ENCODE results near the gene TAS1R3. TPM values are rescaled to one million over a fixed set of nuclear protein-coding genes. Genes with fewer than 3 reads are reported as not detected.

TAS1R3 gene
- total and polyA plus RNA-seq, 2 donors (not counting 1 experiment from before 2014, with no cell fraction given): 4.1 to 11.7 TPM

GRCh38 chr1:1307923-1308755 lies 22.9 kb upstream of the TAS1R3 start, which contains the start of the genes ACAP3 and PUSL1:
Gene ACAP3, minus strand, starts transcription at chr1:1307930. Its CDS starts 115 bp downstream, at chr1:1307815.
Gene PUSL1, plus strand, starts transcription at chr1:1308597. Its CDS starts 47 bp downstream, at chr1:1308644.
- under 1% methylated on average over 110 of the region's 131 CpGs for WGBS (ENCODE audit: insufficient coverage)
- H4K20me1 ChIP-seq (ENCODE audit: control insufficient read depth, insufficient read depth, low read length, poor library complexity, severe bottlenecking): peaks cover 36% of the 10 kb centered on the region
- H3K9ac ChIP-seq (ENCODE audit: low read length): peak within 1 kb of the TSS; percentile 93
- no peaks in the 10 kb centered on the region for H3K9me3 ChIP-seq (ENCODE audit: control extremely low read depth in 1 of 3, control insufficient read depth in 2 of 3, insufficient read depth in 1 of 3, low read length in 2 of 3)
- Mint-ChIP-seq H3K27me3 (no peaks in the 10 kb centered on the region), H3K27ac (peak within 1 kb of the TSS; percentile 95), H3K9me3 (ENCODE audit: insufficient read depth) (no peaks in the 10 kb centered on the region), H3K4me3 (peak within 1 kb of the TSS; percentile 90), H3K4me1 (peaks cover 33% of the 10 kb centered on the region)
- POLR2A ChIA-PET: no interaction called here
- no peaks in the 10 kb centered on the region for H3K27me3 ChIP-seq (replicated peaks in 1 of 4; ENCODE audit: control extremely low read depth in 1 of 4, control insufficient read depth in 3 of 4, insufficient read depth in 4 of 4, low read length in 3 of 4)
- peak within 1 kb of the TSS; percentile 95 for H2AFZ ChIP-seq (ENCODE audit: insufficient read depth, low read depth, low read length, poor library complexity, severe bottlenecking)
- H3K4me2 ChIP-seq (replicated peaks; ENCODE audit: low read depth, low read length, poor library complexity, severe bottlenecking): peak within 1 kb of the TSS; percentile 99
- CTCF ChIA-PET: no interaction called here
- ATAC-seq (ENCODE audit: low read depth) (peak; percentile 62), DNase-seq (peak; percentile 95)
- no peak for TF ChIP-seq EZH2 (IDR thresholded peaks at IDR 0.05; ENCODE audit: borderline replicate concordance, insufficient read depth, low read depth, low read length, poor library complexity, severe bottlenecking)
- TF ChIP-seq, protein P1, sequence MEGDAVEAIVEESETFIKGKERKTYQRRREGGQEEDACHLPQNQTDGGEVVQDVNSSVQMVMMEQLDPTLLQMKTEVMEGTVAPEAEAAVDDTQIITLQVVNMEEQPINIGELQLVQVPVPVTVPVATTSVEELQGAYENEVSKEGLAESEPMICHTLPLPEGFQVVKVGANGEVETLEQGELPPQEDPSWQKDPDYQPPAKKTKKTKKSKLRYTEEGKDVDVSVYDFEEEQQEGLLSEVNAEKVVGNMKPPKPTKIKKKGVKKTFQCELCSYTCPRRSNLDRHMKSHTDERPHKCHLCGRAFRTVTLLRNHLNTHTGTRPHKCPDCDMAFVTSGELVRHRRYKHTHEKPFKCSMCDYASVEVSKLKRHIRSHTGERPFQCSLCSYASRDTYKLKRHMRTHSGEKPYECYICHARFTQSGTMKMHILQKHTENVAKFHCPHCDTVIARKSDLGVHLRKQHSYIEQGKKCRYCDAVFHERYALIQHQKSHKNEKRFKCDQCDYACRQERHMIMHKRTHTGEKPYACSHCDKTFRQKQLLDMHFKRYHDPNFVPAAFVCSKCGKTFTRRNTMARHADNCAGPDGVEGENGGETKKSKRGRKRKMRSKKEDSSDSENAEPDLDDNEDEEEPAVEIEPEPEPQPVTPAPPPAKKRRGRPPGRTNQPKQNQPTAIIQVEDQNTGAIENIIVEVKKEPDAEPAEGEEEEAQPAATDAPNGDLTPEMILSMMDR (IDR thresholded peaks at IDR 0.05): no peak
- H3K36me3 ChIP-seq (replicated peaks in 1 of 2; ENCODE audit: control extremely low read depth in 1 of 2, control insufficient read depth in 1 of 2, extremely low read depth in 1 of 2, insufficient read depth in 2 of 2, low read length in 1 of 2): peaks cover 0 to 18% of the 10 kb centered on the region in 2 experiments
- intact Hi-C loops (cut with micrococcal nuclease): loop anchor here (1.0 to 5.0 kb wide), 5 partner anchors 16 to 296 kb away; partner anchors contain the start of genes B3GALT6, C1orf159, CPTP and INTS11
- H3K79me2 ChIP-seq (ENCODE audit: control insufficient read depth, insufficient read depth, low read length): peaks cover 39% of the 10 kb centered on the region
- peak within 1 kb of the TSS; percentile 84 to 89 for H3K27ac ChIP-seq (ENCODE audit: low read length in 2 of 2)
- peaks cover 34 to 47% of the 10 kb centered on the region in 2 donors for H3K4me1 ChIP-seq (ENCODE audit: control insufficient read depth in 2 of 2, insufficient read depth in 2 of 2, low read length in 2 of 2)
- peak within 1 kb of the TSS; percentile 31 to 92 (median 82) for H3K4me3 ChIP-seq (ENCODE audit: control extremely low read depth in 1 of 5, extremely low read depth in 1 of 5, insufficient read depth in 1 of 5, low read depth in 2 of 5, low read length in 4 of 5)
